ENCODE data around the gene S1PR5. TPM values are rescaled to one million over a fixed set of nuclear protein-coding genes. Genes with fewer than 3 reads are reported as not detected.
A peak's percentile ranks its signal among the peaks of the same experiment; 100 is the strongest.

Gene S1PR5
- polyA plus RNA-seq = 5.1 TPM

DNA sequence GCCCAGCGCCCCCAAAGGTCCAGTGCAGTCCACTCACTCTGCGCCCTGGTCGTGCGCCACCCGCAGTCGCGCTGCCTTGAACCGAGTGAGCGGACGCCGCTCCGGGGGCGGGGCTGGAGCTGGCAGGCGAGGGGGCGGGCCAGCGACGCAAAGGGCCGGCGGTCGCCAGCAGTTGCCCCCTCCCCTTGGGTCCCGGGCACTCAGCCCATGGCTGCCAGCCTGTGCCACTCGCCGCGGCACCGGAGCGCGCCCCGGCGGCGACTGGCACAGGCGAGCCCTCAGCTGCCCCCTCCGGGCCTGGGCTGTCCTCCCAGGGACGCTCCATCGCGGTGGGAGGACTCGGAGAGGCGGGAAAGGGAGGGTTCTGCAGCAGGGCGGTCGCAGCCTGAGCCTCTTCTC is at the start of gene S1PR5:
TSS of gene S1PR5 (minus strand) at position 87 of the 399 bp plus-strand sequence. CDS start 2,436 bp downstream, outside the sequence.
- peaks cover 50% of the 10 kb centered on the region for H3K27me3 Mint-ChIP-seq
- H3K9me3 Mint-ChIP-seq = peaks cover 0 to 2% (median 0%) of the 10 kb centered on the region in 3 donors
- H3K4me3 Mint-ChIP-seq = peak within 1 kb of the TSS; percentile 64 to 90 (median 76)
- H3K4me1 Mint-ChIP-seq = peaks cover 14 to 20% (median 19%) of the 10 kb centered on the region in 3 donors
- no peaks in the 10 kb centered on the region for H3K36me3 Mint-ChIP-seq
- H3K27ac Mint-ChIP-seq = peak within 1 kb of the TSS; percentile 79 to 92 (median 89)

GRCh38 chr19:10566658-10567410 is 49.6 kb upstream of the S1PR5 start:
- Mint-ChIP-seq H3K27me3 (no peaks in the 10 kb centered on the region), H3K4me1 (peaks cover 19 to 26% (median 25%) of the 10 kb centered on the region in 3 donors), H3K36me3 (peaks cover 2% of the 10 kb centered on the region), H3K4me3 (peak overlapping the region; percentile 96 to 100 (median 98)), H3K9me3 (no peaks in the 10 kb centered on the region), H3K27ac (peak overlapping the region; percentile 98 to 99 (median 99))

DNA sequence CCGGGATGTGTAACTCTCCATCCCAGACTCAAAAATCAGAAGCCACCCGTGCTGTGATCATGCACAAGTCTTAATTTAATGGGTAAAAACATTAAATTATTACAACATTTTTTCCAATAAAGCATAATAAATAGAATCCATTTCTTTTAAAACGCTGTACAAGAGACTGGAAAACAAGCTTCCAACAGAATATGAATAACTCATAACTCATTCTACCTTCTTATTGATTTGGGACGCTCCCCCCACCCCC is 49.1 kb upstream of the S1PR5 start:
- Mint-ChIP-seq H3K4me1 (peaks cover 19 to 26% (median 25%) of the 10 kb centered on the region in 3 donors), H3K27ac (peak overlapping the region; percentile 98 to 99 (median 99)), H3K9me3 (no peaks in the 10 kb centered on the region), H3K27me3 (no peaks in the 10 kb centered on the region), H3K36me3 (peaks cover 2% of the 10 kb centered on the region), H3K4me3 (peak overlapping the region; percentile 96 to 100 (median 98))

DNA sequence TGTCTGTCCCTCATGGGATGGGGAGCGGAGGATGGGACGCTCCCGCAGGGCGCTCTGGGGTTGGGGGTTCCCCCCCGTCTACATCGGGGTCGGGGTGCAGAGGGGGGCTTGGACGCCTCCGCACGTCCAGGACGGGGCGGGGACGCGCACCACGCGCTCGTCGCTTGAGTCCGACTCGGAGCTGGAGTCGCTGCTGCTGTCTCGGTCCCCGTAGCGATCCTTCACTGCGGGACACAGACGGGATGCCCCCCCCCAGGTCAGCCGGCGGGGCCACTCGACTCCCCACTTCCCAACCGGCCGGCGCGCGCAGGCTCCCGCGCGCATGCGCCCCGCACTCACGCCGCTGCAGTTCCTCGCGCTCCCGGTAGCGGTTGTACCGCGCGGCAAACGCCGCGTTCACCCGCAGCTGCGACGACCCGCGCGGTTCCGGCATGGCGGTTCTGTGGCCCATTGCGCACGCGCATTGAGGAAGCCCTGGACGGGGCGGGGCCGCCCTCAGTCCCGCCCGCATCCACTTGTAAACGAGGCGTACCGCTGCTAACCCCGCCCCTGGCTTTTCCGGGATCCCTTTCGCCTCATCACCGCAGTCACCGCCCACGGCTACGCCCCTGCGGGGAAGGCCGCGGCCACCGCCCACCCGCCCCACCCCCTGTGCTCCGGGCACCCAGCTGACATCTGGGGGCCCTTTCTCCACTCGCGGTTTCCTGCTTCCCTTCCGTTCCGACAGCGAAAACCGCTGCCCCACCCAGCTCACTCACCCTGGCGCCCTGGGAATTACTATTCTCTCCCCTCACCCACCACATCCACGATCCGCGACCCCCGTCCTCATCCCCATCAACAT is 48.5 kb upstream of the S1PR5 start, which contains the start of gene KRI1:
TSS of gene KRI1 (minus strand) at position 444 of the 841 bp plus-strand sequence. CDS start at position 433, 11 bp downstream.
- H3K27me3 Mint-ChIP-seq = no peaks in the 10 kb centered on the region
- H3K4me3 Mint-ChIP-seq = peak within 1 kb of the TSS; percentile 96 to 100 (median 98)
- no peaks in the 10 kb centered on the region for H3K9me3 Mint-ChIP-seq
- peak within 1 kb of the TSS; percentile 98 to 99 (median 99) for H3K27ac Mint-ChIP-seq
- peaks cover 19 to 26% (median 25%) of the 10 kb centered on the region in 3 donors for H3K4me1 Mint-ChIP-seq
- H3K36me3 Mint-ChIP-seq = peaks cover 2% of the 10 kb centered on the region

- H3K9me3 Mint-ChIP-seq = no peaks in the 10 kb centered on the region
- peak overlapping the region; percentile 69 to 99 (median 98) for H3K27ac Mint-ChIP-seq
- peak overlapping the region; percentile 96 to 100 (median 98) for H3K4me3 Mint-ChIP-seq
- H3K4me1 Mint-ChIP-seq = peaks cover 19 to 25% (median 24%) of the 10 kb centered on the region in 3 donors
- no peaks in the 10 kb centered on the region for H3K27me3 Mint-ChIP-seq
- peaks cover 2% of the 10 kb centered on the region for H3K36me3 Mint-ChIP-seq
Measured at GRCh38 chr19:10565028-10565566, 47.9 kb upstream of the S1PR5 start.

- no peaks in the 10 kb centered on the region for H3K9me3 Mint-ChIP-seq
- H3K27me3 Mint-ChIP-seq = no peaks in the 10 kb centered on the region
- no peak overlapping the region for H3K27ac Mint-ChIP-seq
- peaks cover 11 to 18% (median 17%) of the 10 kb centered on the region in 3 donors for H3K4me1 Mint-ChIP-seq
- H3K4me3 Mint-ChIP-seq = no peak overlapping the region
- peaks cover 2% of the 10 kb centered on the region for H3K36me3 Mint-ChIP-seq
Measured at GRCh38 chr19:10562609-10563008, 45.4 kb upstream of the S1PR5 start.

- Mint-ChIP-seq H3K9me3 (no peaks in the 10 kb centered on the region), H3K4me3 (no peak overlapping the region), H3K27ac (no peak overlapping the region), H3K4me1 (peaks cover 2 to 11% (median 10%) of the 10 kb centered on the region in 3 donors), H3K36me3 (no peaks in the 10 kb centered on the region), H3K27me3 (no peaks in the 10 kb centered on the region)
Measured at GRCh38 chr19:10560154-10560553, 42.9 kb upstream of the S1PR5 start.

- Mint-ChIP-seq H3K27me3 (no peaks in the 10 kb centered on the region), H3K4me3 (no peak overlapping the region), H3K27ac (no peak overlapping the region), H3K9me3 (no peaks in the 10 kb centered on the region), H3K36me3 (no peaks in the 10 kb centered on the region), H3K4me1 (peaks cover 14 to 23% (median 16%) of the 10 kb centered on the region in 3 donors)
Measured at GRCh38 chr19:10557603-10558197, 40.5 kb upstream of the S1PR5 start.

DNA sequence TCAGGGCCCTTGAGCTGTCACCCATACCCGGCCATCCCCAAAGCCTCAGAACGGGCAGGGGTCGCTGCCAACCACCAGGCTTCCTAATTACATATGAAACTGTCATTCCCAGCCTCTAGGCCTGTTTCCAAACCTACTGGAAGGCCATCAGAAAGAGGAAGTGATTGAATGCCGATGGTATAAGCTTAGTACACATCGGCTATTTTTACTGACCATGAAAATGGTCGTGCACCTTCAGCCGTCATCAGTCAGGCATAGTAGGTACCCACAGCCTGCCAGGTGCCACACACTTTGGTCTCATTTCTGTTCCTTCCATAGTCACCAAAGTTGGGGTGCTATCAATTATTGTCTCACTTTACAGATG is 38.3 kb upstream of the S1PR5 start:
- Mint-ChIP-seq H3K27me3 (no peaks in the 10 kb centered on the region), H3K4me1 (peaks cover 16 to 26% (median 16%) of the 10 kb centered on the region in 3 donors), H3K36me3 (no peaks in the 10 kb centered on the region), H3K9me3 (no peaks in the 10 kb centered on the region), H3K27ac (peak overlapping the region in 2 of 3 donors; percentile 50 to 76), H3K4me3 (peak overlapping the region in 1 of 4 donors; percentile 26)

- no peaks in the 10 kb centered on the region for H3K9me3 Mint-ChIP-seq
- H3K27me3 Mint-ChIP-seq = no peaks in the 10 kb centered on the region
- H3K27ac Mint-ChIP-seq = peak overlapping the region; percentile 50 to 88 (median 77)
- peak overlapping the region in 3 of 4 donors; percentile 28 to 70 (median 41) for H3K4me3 Mint-ChIP-seq
- peaks cover 16 to 26% (median 16%) of the 10 kb centered on the region in 3 donors for H3K4me1 Mint-ChIP-seq
- no peaks in the 10 kb centered on the region for H3K36me3 Mint-ChIP-seq
Measured at GRCh38 chr19:10554760-10555609, 37.7 kb upstream of the S1PR5 start.

DNA sequence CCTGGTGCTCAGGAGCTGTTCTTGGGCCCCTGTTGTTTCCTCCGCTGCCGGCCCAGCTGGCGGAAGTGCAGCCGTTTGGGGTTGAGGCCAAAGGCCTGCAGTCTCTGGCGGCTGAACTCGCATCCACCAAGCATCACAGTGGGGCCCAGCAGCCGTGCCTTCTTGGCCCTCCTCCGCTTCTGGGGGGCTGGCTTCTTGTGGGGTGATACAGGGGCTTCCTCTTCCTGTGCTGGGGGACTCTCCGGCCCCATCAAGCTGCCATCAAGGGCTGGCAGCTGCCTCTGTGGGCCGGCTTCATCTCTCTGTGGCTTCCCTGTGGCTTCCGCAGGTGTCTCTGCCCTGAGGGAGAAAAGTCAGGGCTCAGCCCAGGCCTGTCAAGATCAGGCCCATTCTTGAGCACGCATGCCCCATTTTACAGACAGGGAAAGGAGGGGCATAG is 36.7 kb upstream of the S1PR5 start:
- peak overlapping the region; percentile 77 to 95 (median 88) for H3K27ac Mint-ChIP-seq
- no peaks in the 10 kb centered on the region for H3K9me3 Mint-ChIP-seq
- peak overlapping the region; percentile 42 to 90 (median 72) for H3K4me3 Mint-ChIP-seq
- peaks cover 16 to 26% (median 16%) of the 10 kb centered on the region in 3 donors for H3K4me1 Mint-ChIP-seq
- H3K27me3 Mint-ChIP-seq = no peaks in the 10 kb centered on the region
- H3K36me3 Mint-ChIP-seq = no peaks in the 10 kb centered on the region

DNA sequence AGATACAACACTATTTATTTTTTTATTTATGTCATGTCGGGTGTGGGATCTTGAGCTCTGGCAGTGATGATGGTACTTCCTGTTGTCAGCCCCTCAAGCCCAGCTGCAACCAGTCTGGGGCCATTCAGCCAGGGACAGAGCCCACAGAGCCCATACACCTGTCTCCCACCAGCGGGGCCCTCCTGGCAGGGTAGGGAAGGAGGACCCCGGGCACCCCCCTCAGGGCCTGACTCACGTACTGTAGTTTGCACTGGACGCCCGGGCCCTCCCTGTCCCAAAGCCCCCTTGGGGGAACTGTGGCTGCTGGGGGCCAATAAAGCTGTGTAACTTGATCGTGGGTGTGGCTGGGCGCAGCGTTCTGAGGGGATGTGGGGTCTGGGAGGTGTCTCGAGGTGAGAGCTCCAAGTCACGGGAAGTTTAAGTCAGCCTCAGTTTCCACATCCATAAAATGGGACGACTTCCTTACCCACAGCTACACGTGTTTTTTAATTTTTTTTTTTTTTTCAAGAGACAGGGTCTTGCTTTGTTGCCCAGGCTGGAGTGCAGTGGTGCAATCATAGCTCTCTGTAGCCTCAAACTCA is 35.9 kb upstream of the S1PR5 start:
- Mint-ChIP-seq H3K9me3 (no peaks in the 10 kb centered on the region), H3K27ac (peak overlapping the region; percentile 16 to 95 (median 77)), H3K36me3 (no peaks in the 10 kb centered on the region), H3K4me3 (peak overlapping the region in 2 of 4 donors; percentile 70 to 90), H3K27me3 (no peaks in the 10 kb centered on the region), H3K4me1 (peaks cover 16 to 26% (median 16%) of the 10 kb centered on the region in 3 donors)

DNA sequence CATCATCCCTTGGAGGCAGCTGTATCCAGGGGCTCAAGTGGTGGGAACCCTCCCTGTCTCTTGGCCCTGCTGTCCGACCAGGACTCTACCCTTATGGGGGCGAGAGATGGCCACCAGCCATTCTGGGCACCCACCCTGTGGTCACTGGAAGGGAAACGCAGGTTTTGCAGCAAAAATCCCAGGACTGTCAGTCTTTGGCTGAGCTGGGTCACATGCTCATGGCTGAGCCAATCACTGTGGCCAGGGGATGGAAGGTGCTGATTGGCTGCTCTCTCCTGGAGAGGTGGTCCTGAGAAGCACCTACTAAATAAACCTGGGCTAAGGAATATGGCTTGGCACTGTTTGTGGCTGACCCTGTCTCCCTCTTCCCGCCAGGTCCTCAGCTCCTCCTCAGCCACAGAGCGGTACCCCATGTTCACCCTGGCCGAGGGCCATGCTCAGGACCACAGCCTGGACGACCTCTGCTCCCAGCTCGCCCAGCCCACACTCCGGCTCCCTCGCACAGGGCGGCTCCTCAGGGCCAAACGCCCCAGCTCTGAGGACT is 35.3 kb upstream of the S1PR5 start:
- H3K4me1 Mint-ChIP-seq = peaks cover 16 to 26% (median 16%) of the 10 kb centered on the region in 3 donors

More for the DNA sequence above, 35.3 kb upstream of the S1PR5 start:
- Mint-ChIP-seq H3K4me3 (peak overlapping the region in 1 of 4 donors; percentile 52), H3K27me3 (no peaks in the 10 kb centered on the region), H3K36me3 (no peaks in the 10 kb centered on the region), H3K27ac (peak overlapping the region in 2 of 3 donors; percentile 46 to 77), H3K9me3 (no peaks in the 10 kb centered on the region)
